CD14-positive monocyte (primary cell): ENCODE results near the gene TPMT. TPM values are rescaled to one million over a fixed set of nuclear protein-coding genes. Genes with fewer than 3 reads are reported as not detected.
A peak's percentile ranks its signal among the peaks of the same experiment; 100 is the strongest.

Experiments
- DNase-seq, 3 donors: peaks; one replicate each; pipeline ENCODE4 v3.0.0-alpha.2; 2011 to 2022
- H2AFZ ChIP-seq: 2 replicates; pipeline ENCODE4 v1.6.0; 2012; ENCODE audit warnings: mild to moderate bottlenecking, low read depth, low read length, inconsistent platforms; ENCODE audit not compliant: insufficient read depth, poor library complexity, severe bottlenecking
- H3K27ac ChIP-seq, 2 donors: 1 replicate in 1 of 2; 2 replicates in 1 of 2; pipeline ENCODE4 v1.5.1; 2012 to 2013; ENCODE audit warnings: low read length in 2 of 2, control low read depth in 1 of 2, inconsistent platforms in 1 of 2, low read depth in 1 of 2, mild to moderate bottlenecking in 1 of 2
- H3K27me3 ChIP-seq, 2 donors: one replicate each; pipeline versions ENCODE4 v1.6.0 to v1.6.1; 2011 to 2013; ENCODE audit warnings: low read length in 2 of 2; ENCODE audit not compliant: control insufficient read depth in 2 of 2, insufficient read depth in 2 of 2
- H3K36me3 ChIP-seq, 2 donors: replicated peaks in 1 of 2; 1 replicate in 1 of 2; 2 replicates in 1 of 2; pipeline versions ENCODE4 v1.5.1 to v1.6.1; 2012 to 2013; ENCODE audit warnings: low read length in 2 of 2, control low read depth in 1 of 2, inconsistent platforms in 1 of 2, mild to moderate bottlenecking in 1 of 2; ENCODE audit not compliant: insufficient read depth in 2 of 2, control insufficient read depth in 1 of 2
- H3K4me1 ChIP-seq, 2 donors: 1 replicate in 1 of 2; 2 replicates in 1 of 2; pipeline versions ENCODE4 v1.5.1 to v1.6.1; 2012 to 2013; ENCODE audit warnings: low read length in 2 of 2, control low read depth in 1 of 2, inconsistent platforms in 1 of 2, mild to moderate bottlenecking in 1 of 2, moderate library complexity in 1 of 2; ENCODE audit not compliant: insufficient read depth in 2 of 2, control insufficient read depth in 1 of 2
- H3K4me2 ChIP-seq: replicated peaks from 2 replicates; pipeline ENCODE3; 2012; ENCODE audit warnings: low read length, moderate library complexity, mild to moderate bottlenecking; ENCODE audit not compliant: poor library complexity, severe bottlenecking; ENCODE audit errors: extremely low read depth
- H3K4me3 ChIP-seq, 3 experiments: fragments of 200-600 bp in 1 of 3; sonication (generic) in 1 of 3; replicated peaks in 1 of 3; 1 replicate in 2 of 3; 2 replicates in 1 of 3; pipeline ENCODE4 v1.5.1; 2011 to 2013; ENCODE audit warnings: low read length in 3 of 3, mild to moderate bottlenecking in 3 of 3, control low read depth in 2 of 3, low read depth in 2 of 3, inconsistent platforms in 1 of 3, moderate library complexity in 1 of 3
- H3K79me2 ChIP-seq: 2 replicates; pipeline ENCODE4 v1.6.0; 2012; ENCODE audit warnings: mild to moderate bottlenecking, control low read depth, inconsistent platforms, low read length, moderate library complexity; ENCODE audit not compliant: insufficient read depth
- H3K9ac ChIP-seq: 2 replicates; pipeline ENCODE4 v1.6.0; 2017; ENCODE audit warnings: low read length, mild to moderate bottlenecking; ENCODE audit not compliant: insufficient read depth, poor library complexity, severe bottlenecking
- H3K9me3 ChIP-seq, 2 donors: replicated peaks in 1 of 2; 1 replicate in 1 of 2; 2 replicates in 1 of 2; pipeline versions ENCODE4 v1.5.1 to v1.6.1; 2012 to 2013; ENCODE audit warnings: low read length in 2 of 2, control low read depth in 1 of 2; ENCODE audit not compliant: control insufficient read depth in 1 of 2, insufficient read depth in 1 of 2
- H4K20me1 ChIP-seq: 2 replicates; pipeline ENCODE4 v1.6.0; 2012; ENCODE audit warnings: mild to moderate bottlenecking, low read length, control low read depth, moderate library complexity; ENCODE audit not compliant: insufficient read depth
- H3K27ac Mint-ChIP-seq, 7 donors: one replicate each; pipeline ENCODE4 v1.8.0; 2020; ENCODE audit warnings: mild to moderate bottlenecking in 7 of 7, mixed read lengths in 7 of 7, moderate library complexity in 6 of 7, inconsistent platforms in 2 of 7
- H3K27me3 Mint-ChIP-seq, 3 donors: one replicate each; pipeline ENCODE4 v1.8.0; 2021 to 2022; ENCODE audit warnings: low read depth in 3 of 3, mild to moderate bottlenecking in 3 of 3, mixed read lengths in 3 of 3, moderate library complexity in 3 of 3, inconsistent platforms in 1 of 3
- H3K36me3 Mint-ChIP-seq, 2 donors: one replicate each; pipeline ENCODE4 v1.8.0; 2020; ENCODE audit warnings: mixed read lengths in 2 of 2, inconsistent platforms in 1 of 2, mild to moderate bottlenecking in 1 of 2
- H3K4me1 Mint-ChIP-seq: one replicate; pipeline ENCODE4 v1.8.0; 2020; ENCODE audit warnings: mild to moderate bottlenecking, mixed read lengths
- H3K4me3 Mint-ChIP-seq, 2 donors: one replicate each; pipeline ENCODE4 v1.8.0; 2020; ENCODE audit warnings: mild to moderate bottlenecking in 2 of 2, mixed read lengths in 2 of 2, moderate library complexity in 1 of 2
- H3K9me3 Mint-ChIP-seq, 7 donors: one replicate each; pipeline ENCODE4 v1.8.0; 2020 to 2022; ENCODE audit warnings: mixed read lengths in 7 of 7, mild to moderate bottlenecking in 6 of 7, moderate library complexity in 6 of 7, inconsistent platforms in 2 of 7
- CTCF ChIP-seq: fragments of 200-600 bp; IDR thresholded peaks from one replicate; pipeline ENCODE4 v1.8.0; 2022; ENCODE audit warnings: antibody characterized with exemption, mild to moderate bottlenecking
- WGBS: methylation state at CpG from one replicate; pipeline ENCODE4 v1.1.5; 2013; ENCODE audit warnings: missing lambda C conversion rate; ENCODE audit not compliant: insufficient coverage; 5-methylcytosine and 5-hydroxymethylcytosine counted together
- intact Hi-C, 2 donors: fragments of 100-400 bp; cut with micrococcal nuclease; formaldehyde crosslinking; loops; one replicate each; pipeline versions ENCODE4 v1.15.0 to v1.15.1; 2023
- polyA plus RNA-seq, 3 donors: library from polyadenylated mRNA; depleted of rRNA in 1 of 3; unstranded in 2 of 3; stranded (reverse) in 1 of 3; fragments of 300-500 nt in 2 of 3; fragments of >200 nt in 1 of 3; fragmentation: Illumina TruSeq in 2 of 3; gene quantifications; 1 replicate in 2 of 3; 2 replicates in 1 of 3; pipeline ENCODE4 v1.2.3, GENCODE V29; 2012 to 2021

The TPMT gene
- polyA plus RNA-seq, 3 donors: 10.5 to 33.1 (median 27.5) TPM

- intact Hi-C loops: no loop called here
- H3K4me1 ChIP-seq: peaks cover 31 to 55% of the 10 kb centered on the region in 2 donors
Measured at GRCh38 chr6:18162401-18162800, 7.5 kb upstream of the TPMT start.

GRCh38 chr6:18161431-18161830 is 6.6 kb upstream of the TPMT start:
- peaks cover 52 to 77% of the 10 kb centered on the region in 2 donors for H3K36me3 Mint-ChIP-seq
- H3K4me2 ChIP-seq: no peak overlapping the region
- peak overlapping the region in 1 of 3 experiments; percentile 10 for H3K4me3 ChIP-seq
- no peak for TF ChIP-seq CTCF
- H3K9ac ChIP-seq: no peak overlapping the region
- WGBS: no CpG with 5 or more reads among the region's 2 CpGs
- H3K27ac ChIP-seq: peak overlapping the region in 1 of 2 donors; percentile 83
- no peaks in the 10 kb centered on the region for H3K27me3 Mint-ChIP-seq
- peaks cover 52 to 66% of the 10 kb centered on the region in 2 donors for H3K36me3 ChIP-seq
- peaks cover 0 to 2% (median 0%) of the 10 kb centered on the region in 7 donors for H3K9me3 Mint-ChIP-seq
- no peak overlapping the region for H2AFZ ChIP-seq
- H3K4me3 Mint-ChIP-seq: no peak overlapping the region
- H3K4me1 Mint-ChIP-seq: peaks cover 31% of the 10 kb centered on the region
- H3K79me2 ChIP-seq: peaks cover 73% of the 10 kb centered on the region
- peak overlapping the region; percentile 33 to 93 (median 85) for H3K27ac Mint-ChIP-seq
- intact Hi-C loops: no loop called here
- H3K27me3 ChIP-seq: no peaks in the 10 kb centered on the region
- H4K20me1 ChIP-seq: peaks cover 11% of the 10 kb centered on the region
- no peak for DNase-seq
- H3K4me1 ChIP-seq: peaks cover 25 to 54% of the 10 kb centered on the region in 2 donors
- H3K9me3 ChIP-seq: no peaks in the 10 kb centered on the region

More at GRCh38 chr6:18162401-18162800, 7.5 kb upstream of the TPMT start:
- TF ChIP-seq CTCF: no peak
- H3K79me2 ChIP-seq: peaks cover 70% of the 10 kb centered on the region
- no peak overlapping the region for H3K4me2 ChIP-seq
- H4K20me1 ChIP-seq: peaks cover 7% of the 10 kb centered on the region
- Mint-ChIP-seq H3K9me3 (peaks cover 0 to 2% (median 0%) of the 10 kb centered on the region in 7 donors), H3K27me3 (no peaks in the 10 kb centered on the region), H3K36me3 (peaks cover 52 to 77% of the 10 kb centered on the region in 2 donors), H3K27ac (peak overlapping the region in 3 of 7 donors; percentile 19 to 80 (median 45)), H3K4me1 (peaks cover 35% of the 10 kb centered on the region), H3K4me3 (no peak overlapping the region)
- peak overlapping the region in 1 of 2 donors; percentile 0 for H3K27ac ChIP-seq
- H3K9ac ChIP-seq: no peak overlapping the region
- no peak overlapping the region for H2AFZ ChIP-seq
- DNase-seq: no peak
- no peaks in the 10 kb centered on the region for H3K9me3 ChIP-seq
- peaks cover 54 to 67% of the 10 kb centered on the region in 2 donors for H3K36me3 ChIP-seq
- H3K27me3 ChIP-seq: no peaks in the 10 kb centered on the region
- no peak overlapping the region for H3K4me3 ChIP-seq
- WGBS: 100% methylated on average over 2 of the region's 2 CpGs
